Right atrium auricular region (tissue), 2 donors: ENCODE results near the gene IGFL2. TPM values are rescaled to one million over a fixed set of nuclear protein-coding genes. Genes with fewer than 3 reads are reported as not detected.

Source experiments
- DNase-seq: peaks from one replicate; pipeline ENCODE4 v3.0.0-alpha.2; 2019; ENCODE audit warnings: low spot score
- H3K27ac ChIP-seq, 2 donors: fragments of 200-600 bp; sonication (generic); 1 replicate in 1 of 2; 2 replicates in 1 of 2; pipeline ENCODE4 v1.5.1; 2016 to 2019
- H3K27me3 ChIP-seq, 2 donors: fragments of 200-600 bp; sonication (generic); one replicate each; pipeline versions ENCODE4 v1.5.1 to v1.6.0; 2017 to 2019
- H3K36me3 ChIP-seq: fragments of 200-600 bp; sonication (generic); one replicate; pipeline ENCODE4 v1.5.1; 2016
- H3K4me1 ChIP-seq, 2 donors: fragments of 200-600 bp; sonication (generic); one replicate each; pipeline versions ENCODE4 v1.5.1 to v1.6.0; 2017 to 2019
- H3K4me3 ChIP-seq, 2 donors: fragments of 200-600 bp; sonication (generic); 1 replicate in 1 of 2; 2 replicates in 1 of 2; pipeline ENCODE4 v1.5.1; 2017 to 2019; ENCODE audit warnings: mild to moderate bottlenecking in 1 of 2, moderate library complexity in 1 of 2
- H3K9me3 ChIP-seq, 2 donors: fragments of 200-600 bp; sonication (generic); one replicate each; pipeline ENCODE4 v1.5.1; 2019
- total RNA-seq, 2 donors: library from RNA; depleted of rRNA; stranded (reverse); fragments of >200 nt; gene quantifications; one replicate each; pipeline ENCODE4 v1.1.0, GENCODE V29; 2016
- TF ChIP-seq, protein P1 (sequence below), 2 donors: fragments of 200-600 bp; sonication (generic); IDR thresholded peaks; one replicate each; pipeline ENCODE4 v1.5.1; 2019; ENCODE audit warnings: antibody characterized with exemption in 2 of 2

The IGFL2 gene
- total RNA-seq, 2 donors from 2014 or later, result 1.8 TPM; not detected in 1

DNA sequence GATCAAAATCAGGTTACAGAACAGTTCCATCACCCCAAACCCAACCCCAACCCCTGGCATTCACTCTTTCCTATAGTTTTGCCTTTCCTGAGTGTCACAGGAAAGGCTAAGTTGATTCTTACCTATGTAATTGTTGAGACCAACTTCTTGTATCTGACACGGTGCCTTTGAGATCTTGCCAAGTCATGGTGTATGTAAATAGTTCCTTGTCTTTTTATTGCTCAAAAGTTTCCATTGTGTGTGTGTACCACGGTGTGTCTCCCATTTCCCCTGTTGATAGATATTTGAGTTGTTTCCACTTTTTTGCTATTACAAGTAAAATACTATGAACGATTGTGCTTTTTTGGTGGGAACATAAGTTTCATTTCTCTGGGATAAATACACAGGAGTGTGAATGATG is 3.3 kb upstream of the IGFL2 start:
- Histone ChIP-seq H3K27me3 (no peaks in the 10 kb centered on the region), H3K4me1 (no peaks in the 10 kb centered on the region), H3K4me3 (no peak overlapping the region), H3K9me3 (no peaks in the 10 kb centered on the region), H3K27ac (no peak overlapping the region), H3K36me3 (no peaks in the 10 kb centered on the region)
- no peak for DNase-seq
- TF ChIP-seq, protein P1, sequence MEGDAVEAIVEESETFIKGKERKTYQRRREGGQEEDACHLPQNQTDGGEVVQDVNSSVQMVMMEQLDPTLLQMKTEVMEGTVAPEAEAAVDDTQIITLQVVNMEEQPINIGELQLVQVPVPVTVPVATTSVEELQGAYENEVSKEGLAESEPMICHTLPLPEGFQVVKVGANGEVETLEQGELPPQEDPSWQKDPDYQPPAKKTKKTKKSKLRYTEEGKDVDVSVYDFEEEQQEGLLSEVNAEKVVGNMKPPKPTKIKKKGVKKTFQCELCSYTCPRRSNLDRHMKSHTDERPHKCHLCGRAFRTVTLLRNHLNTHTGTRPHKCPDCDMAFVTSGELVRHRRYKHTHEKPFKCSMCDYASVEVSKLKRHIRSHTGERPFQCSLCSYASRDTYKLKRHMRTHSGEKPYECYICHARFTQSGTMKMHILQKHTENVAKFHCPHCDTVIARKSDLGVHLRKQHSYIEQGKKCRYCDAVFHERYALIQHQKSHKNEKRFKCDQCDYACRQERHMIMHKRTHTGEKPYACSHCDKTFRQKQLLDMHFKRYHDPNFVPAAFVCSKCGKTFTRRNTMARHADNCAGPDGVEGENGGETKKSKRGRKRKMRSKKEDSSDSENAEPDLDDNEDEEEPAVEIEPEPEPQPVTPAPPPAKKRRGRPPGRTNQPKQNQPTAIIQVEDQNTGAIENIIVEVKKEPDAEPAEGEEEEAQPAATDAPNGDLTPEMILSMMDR (IDR thresholded peaks at IDR 0.05), result no peak

DNA sequence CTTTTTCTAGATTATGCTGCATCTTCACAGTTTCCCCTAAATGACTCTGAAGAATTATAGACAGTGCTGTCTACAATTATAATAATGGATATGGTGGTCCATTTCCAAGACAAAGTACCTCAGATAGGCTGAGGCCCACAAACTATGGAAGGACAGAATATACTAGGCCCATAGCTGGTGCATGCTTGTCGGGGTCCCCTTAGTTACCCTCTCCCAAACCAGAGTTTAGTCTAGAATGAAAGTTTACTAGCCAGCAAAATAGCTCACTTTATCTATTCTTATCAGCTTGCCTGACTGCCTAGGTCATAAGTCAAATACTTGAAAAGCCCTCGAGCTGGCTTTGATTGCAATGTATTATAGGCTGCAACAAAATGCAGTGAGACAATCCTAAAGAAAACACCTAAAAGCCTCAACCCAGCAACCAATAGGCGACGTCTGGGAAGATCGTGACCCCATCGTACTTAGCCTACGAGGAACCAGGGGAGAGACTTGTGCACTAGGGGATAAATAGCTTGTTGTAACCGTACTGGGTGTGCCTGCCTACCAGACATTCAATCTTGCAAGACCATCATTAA is 785 bp upstream of the IGFL2 start:
- H3K27me3 ChIP-seq, result no peaks in the 10 kb centered on the region
- no peaks in the 10 kb centered on the region for H3K36me3 ChIP-seq
- no peak overlapping the region for H3K4me3 ChIP-seq
- TF ChIP-seq, protein P1 (IDR thresholded peaks at IDR 0.05), result no peak
- H3K4me1 ChIP-seq, result no peaks in the 10 kb centered on the region
- no peak overlapping the region for H3K27ac ChIP-seq
- H3K9me3 ChIP-seq, result no peaks in the 10 kb centered on the region
- no peak for DNase-seq

DNA sequence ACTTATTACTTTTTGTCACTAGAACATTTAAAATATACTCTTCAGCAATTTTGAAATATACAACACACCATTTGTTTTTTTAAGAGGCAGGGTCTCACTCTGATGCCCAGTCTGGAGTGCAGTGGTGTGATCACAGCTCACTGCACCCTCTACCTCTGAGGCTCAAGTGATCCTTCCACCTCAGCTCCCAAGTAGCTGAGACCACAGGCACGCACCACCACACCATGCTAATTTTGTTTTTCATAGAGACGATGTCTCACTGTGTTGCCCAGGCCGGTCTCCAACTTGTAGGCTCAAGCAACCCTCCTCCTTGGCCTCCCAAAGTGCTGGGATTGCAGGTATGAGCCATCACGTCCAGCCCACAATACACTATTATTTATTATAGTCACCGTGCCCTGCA is 2.6 kb downstream of the IGFL2 start:
- Histone ChIP-seq H3K27ac (no peak overlapping the region), H3K27me3 (no peaks in the 10 kb centered on the region), H3K9me3 (no peaks in the 10 kb centered on the region), H3K4me1 (no peaks in the 10 kb centered on the region), H3K36me3 (no peaks in the 10 kb centered on the region), H3K4me3 (no peak overlapping the region)
- no peak for DNase-seq
- TF ChIP-seq, protein P1 (IDR thresholded peaks at IDR 0.05), result no peak

DNA sequence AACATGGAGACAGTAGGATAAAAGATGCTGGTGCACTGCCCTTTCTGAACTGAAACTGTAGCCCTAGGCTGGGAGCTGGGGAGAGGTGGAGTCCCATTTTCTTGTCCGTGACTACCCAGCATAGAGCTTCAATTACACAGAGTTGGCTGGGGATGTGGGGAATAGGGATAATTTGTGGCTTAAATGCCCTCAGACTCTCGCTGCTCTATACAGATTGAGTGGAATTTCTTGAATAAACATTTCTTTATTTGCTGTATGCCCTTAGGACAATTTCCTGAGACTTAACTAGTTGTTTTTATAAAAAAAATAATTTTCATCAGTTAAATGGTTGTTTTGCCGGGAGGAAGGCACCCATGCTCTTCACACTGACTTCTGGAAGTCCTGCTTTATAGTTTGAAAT is 7.2 kb downstream of the IGFL2 start:
- Histone ChIP-seq H3K27me3 (no peaks in the 10 kb centered on the region), H3K36me3 (no peaks in the 10 kb centered on the region), H3K4me3 (no peak overlapping the region), H3K4me1 (no peaks in the 10 kb centered on the region), H3K27ac (no peak overlapping the region), H3K9me3 (no peaks in the 10 kb centered on the region)
- TF ChIP-seq, protein P1 (IDR thresholded peaks at IDR 0.05), result no peak
- no peak for DNase-seq

DNA sequence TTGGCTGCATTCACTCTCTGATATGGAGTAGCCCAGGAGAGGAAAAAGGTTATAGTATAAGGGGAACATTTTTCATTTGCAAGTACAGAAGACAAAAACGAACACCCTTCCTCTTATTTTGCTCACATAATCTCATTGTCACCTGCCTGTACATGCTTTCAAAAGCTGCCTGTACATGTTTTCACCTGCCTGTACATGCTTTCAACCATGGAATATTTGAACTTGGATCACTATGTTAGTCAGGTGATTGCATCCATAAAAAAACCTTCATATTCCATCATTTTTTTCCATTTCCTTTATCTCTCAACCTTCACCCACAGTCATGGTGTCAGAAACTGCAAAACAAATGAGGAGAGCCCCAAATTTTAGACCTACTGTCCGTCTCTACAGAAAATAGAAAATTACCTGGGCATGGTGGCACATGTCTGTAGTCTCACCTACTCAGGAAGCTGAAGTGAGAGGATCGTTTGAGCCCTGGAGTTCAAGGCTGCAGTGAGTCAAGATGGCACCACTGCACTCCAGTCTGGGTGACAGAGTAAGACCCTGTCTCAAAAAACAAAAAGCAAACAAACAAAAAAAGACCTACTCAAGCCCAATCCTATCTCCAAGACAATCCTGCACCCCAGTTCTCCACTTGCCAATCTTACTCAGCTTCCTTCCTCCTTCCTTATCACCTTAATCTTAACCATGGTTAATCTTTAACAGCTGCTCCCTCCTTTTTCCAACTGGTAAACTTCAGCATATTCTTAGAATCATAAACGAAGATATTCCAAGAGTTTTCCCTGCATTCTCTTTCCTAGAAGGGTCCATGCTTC is 11.6 kb downstream of the IGFL2 start:
- H3K36me3 ChIP-seq, result no peaks in the 10 kb centered on the region
- peaks cover 0 to 12% of the 10 kb centered on the region in 2 donors for H3K9me3 ChIP-seq
- TF ChIP-seq, protein P1 (IDR thresholded peaks at IDR 0.05), result no peak
- no peaks in the 10 kb centered on the region for H3K4me1 ChIP-seq
- no peak for DNase-seq
- H3K27ac ChIP-seq, result no peak overlapping the region
- no peak overlapping the region for H3K4me3 ChIP-seq
- H3K27me3 ChIP-seq, result no peaks in the 10 kb centered on the region
